Measurements from ENCODE around the gene TMEM89. TPM values are rescaled to one million over a fixed set of nuclear protein-coding genes. Genes with fewer than 3 reads are reported as not detected.

The TMEM89 gene
- total and polyA plus RNA-seq, 2 of the 13 experiments (the other 11 are each of a cell fraction or from before 2014, with no cell fraction given): 0.31 to 0.59 TPM

- no peak for DNase-seq (ENCODE audit: low spot score)
- Histone ChIP-seq H3K4me3 (replicated peaks in 1 of 3; ENCODE audit: insufficient read depth in 1 of 3, low read depth in 2 of 3, low read length in 3 of 3) (no peak overlapping the region), H3K4me1 (ENCODE audit: insufficient read depth, low read length) (peaks cover 47% of the 10 kb centered on the region), H3K9me3 (ENCODE audit: low read length) (no peaks in the 10 kb centered on the region), H3K79me2 (ENCODE audit: insufficient read depth, low read length) (no peaks in the 10 kb centered on the region), H3K4me2 (ENCODE audit: low read depth, low read length) (no peak overlapping the region), H3K27me3 (ENCODE audit: control insufficient read depth in 1 of 2, insufficient read depth in 2 of 2, low read length in 2 of 2) (no peaks in the 10 kb centered on the region), H3K36me3 (replicated peaks in 1 of 2; ENCODE audit: control insufficient read depth in 1 of 2, insufficient read depth in 2 of 2, low read length in 2 of 2) (peaks cover 33 to 56% of the 10 kb centered on the region in 2 experiments; a peak in 4 of 5 replicates), H4K20me1 (ENCODE audit: insufficient read depth, low read length) (0 out of 2 replicates have a peak, but pooled peaks cover 8% of the 10 kb centered on the region), H3K27ac (ENCODE audit: extremely low read length, insufficient read depth, low read length) (no peak overlapping the region), H2AFZ (ENCODE audit: low read length) (no peak overlapping the region), H3K9ac (ENCODE audit: insufficient read depth, low read depth, low read length) (no peak overlapping the region)
- intact Hi-C loops (cut with micrococcal nuclease; ENCODE audit: unreplicated experiment): no loop called here
- WGBS (ENCODE audit: low lambda C conversion rate): 93% methylated on average over 2 of the region's 5 CpGs
- POLR2A ChIA-PET: interaction anchor here (1.0 to 3.3 kb wide), 6 partner anchors 9 to 37 kb away, joined by 3 to 11 read pairs (median 4); partner anchors contain the start of genes SLC26A6 and UQCRC1
- CTCF ChIA-PET (ENCODE audit: low intra/inter-chr PET ratio, low total read pairs): no interaction called here
- BruUV-seq (replicated peaks): no TSS peak
- TF ChIP-seq MAFF (IDR thresholded peaks at IDR 0.05; ENCODE audit: low read depth, low read length) (no peak), NKX3-1 (CRISPR knock-in tag; IDR thresholded peaks at IDR 0.05) (no peak), KLF6 (CRISPR knock-in tag; IDR thresholded peaks at IDR 0.05) (no peak), SRSF9 (IDR thresholded peaks at IDR 0.05; ENCODE audit: borderline replicate concordance, insufficient read depth, low read depth, low read length, poor library complexity, severe bottlenecking) (no peak), ZNF678 (CRISPR knock-in tag; IDR thresholded peaks at IDR 0.05) (no peak)
- TF ChIP-seq, protein P1, sequence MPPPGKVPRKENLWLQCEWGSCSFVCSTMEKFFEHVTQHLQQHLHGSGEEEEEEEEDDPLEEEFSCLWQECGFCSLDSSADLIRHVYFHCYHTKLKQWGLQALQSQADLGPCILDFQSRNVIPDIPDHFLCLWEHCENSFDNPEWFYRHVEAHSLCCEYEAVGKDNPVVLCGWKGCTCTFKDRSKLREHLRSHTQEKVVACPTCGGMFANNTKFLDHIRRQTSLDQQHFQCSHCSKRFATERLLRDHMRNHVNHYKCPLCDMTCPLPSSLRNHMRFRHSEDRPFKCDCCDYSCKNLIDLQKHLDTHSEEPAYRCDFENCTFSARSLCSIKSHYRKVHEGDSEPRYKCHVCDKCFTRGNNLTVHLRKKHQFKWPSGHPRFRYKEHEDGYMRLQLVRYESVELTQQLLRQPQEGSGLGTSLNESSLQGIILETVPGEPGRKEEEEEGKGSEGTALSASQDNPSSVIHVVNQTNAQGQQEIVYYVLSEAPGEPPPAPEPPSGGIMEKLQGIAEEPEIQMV (CRISPR knock-in tag; IDR thresholded peaks at IDR 0.05; ENCODE audit: low read depth): no peak
- TF ChIP-seq, protein P2, sequence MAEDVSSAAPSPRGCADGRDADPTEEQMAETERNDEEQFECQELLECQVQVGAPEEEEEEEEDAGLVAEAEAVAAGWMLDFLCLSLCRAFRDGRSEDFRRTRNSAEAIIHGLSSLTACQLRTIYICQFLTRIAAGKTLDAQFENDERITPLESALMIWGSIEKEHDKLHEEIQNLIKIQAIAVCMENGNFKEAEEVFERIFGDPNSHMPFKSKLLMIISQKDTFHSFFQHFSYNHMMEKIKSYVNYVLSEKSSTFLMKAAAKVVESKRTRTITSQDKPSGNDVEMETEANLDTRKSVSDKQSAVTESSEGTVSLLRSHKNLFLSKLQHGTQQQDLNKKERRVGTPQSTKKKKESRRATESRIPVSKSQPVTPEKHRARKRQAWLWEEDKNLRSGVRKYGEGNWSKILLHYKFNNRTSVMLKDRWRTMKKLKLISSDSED (CRISPR knock-in tag; IDR thresholded peaks at IDR 0.05): no peak
- TF ChIP-seq, protein P3, sequence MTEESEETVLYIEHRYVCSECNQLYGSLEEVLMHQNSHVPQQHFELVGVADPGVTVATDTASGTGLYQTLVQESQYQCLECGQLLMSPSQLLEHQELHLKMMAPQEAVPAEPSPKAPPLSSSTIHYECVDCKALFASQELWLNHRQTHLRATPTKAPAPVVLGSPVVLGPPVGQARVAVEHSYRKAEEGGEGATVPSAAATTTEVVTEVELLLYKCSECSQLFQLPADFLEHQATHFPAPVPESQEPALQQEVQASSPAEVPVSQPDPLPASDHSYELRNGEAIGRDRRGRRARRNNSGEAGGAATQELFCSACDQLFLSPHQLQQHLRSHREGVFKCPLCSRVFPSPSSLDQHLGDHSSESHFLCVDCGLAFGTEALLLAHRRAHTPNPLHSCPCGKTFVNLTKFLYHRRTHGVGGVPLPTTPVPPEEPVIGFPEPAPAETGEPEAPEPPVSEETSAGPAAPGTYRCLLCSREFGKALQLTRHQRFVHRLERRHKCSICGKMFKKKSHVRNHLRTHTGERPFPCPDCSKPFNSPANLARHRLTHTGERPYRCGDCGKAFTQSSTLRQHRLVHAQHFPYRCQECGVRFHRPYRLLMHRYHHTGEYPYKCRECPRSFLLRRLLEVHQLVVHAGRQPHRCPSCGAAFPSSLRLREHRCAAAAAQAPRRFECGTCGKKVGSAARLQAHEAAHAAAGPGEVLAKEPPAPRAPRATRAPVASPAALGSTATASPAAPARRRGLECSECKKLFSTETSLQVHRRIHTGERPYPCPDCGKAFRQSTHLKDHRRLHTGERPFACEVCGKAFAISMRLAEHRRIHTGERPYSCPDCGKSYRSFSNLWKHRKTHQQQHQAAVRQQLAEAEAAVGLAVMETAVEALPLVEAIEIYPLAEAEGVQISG (CRISPR knock-in tag; IDR thresholded peaks at IDR 0.05): no peak
- FAIRE-seq: no peak
- ATAC-seq: no peak
- in situ Hi-C loops (cut with HindIII; ENCODE audit: extremely low pct_ligation_motif_present, low pct_unique_long_range_greater_than_20kb): no loop called here
Measured at GRCh38 chr3:48598323-48599076, 23.1 kb downstream of the TMEM89 start.
